Mucosa of descending colon (tissue), 3 donors: ENCODE measurements around the gene FGD5. TPM values are rescaled to one million over a fixed set of nuclear protein-coding genes. Genes with fewer than 3 reads are reported as not detected.

Experiments used
- ATAC-seq: fragments of 200-7000 bp; cut with Tn5 transposase; one replicate; pipeline ENCODE4 v1.9.1; 2020; ENCODE audit warnings: mild to moderate bottlenecking, moderate library complexity
- DNase-seq, 3 donors: peaks; one replicate each; pipeline ENCODE4 v3.0.0-alpha.2; 2020
- H3K36me3 ChIP-seq: fragments of 200-600 bp; one replicate; pipeline ENCODE4 v1.8.0; 2021; ENCODE audit warnings: low read depth, mild to moderate bottlenecking
- H3K4me1 ChIP-seq: fragments of 200-600 bp; one replicate; pipeline ENCODE4 v1.8.0; 2021; ENCODE audit warnings: low read depth, mild to moderate bottlenecking
- H3K4me3 ChIP-seq: fragments of 200-600 bp; one replicate; pipeline ENCODE4 v1.8.0; 2021; ENCODE audit warnings: mild to moderate bottlenecking
- H3K9me3 ChIP-seq: fragments of 200-600 bp; one replicate; pipeline ENCODE4 v1.8.0; 2021; ENCODE audit warnings: mild to moderate bottlenecking
- CTCF ChIP-seq: fragments of 200-600 bp; IDR thresholded peaks from one replicate; pipeline ENCODE4 v1.8.0; 2022; ENCODE audit warnings: antibody characterized with exemption, mild to moderate bottlenecking
- intact Hi-C, 2 donors: fragments of 100-400 bp; cut with DNase I in 1 of 2; cut with micrococcal nuclease in 1 of 2; formaldehyde crosslinking; loops; one replicate each; pipeline versions ENCODE4 v1.11.0 to v1.11.1; 2022; cut with DNase I, micrococcal nuclease
- total RNA-seq, 3 donors: library from RNA; stranded (reverse); fragmentation: NEBNext Ultra II Directional in 2 of 3; extraction: Animal tissue kit (Norgen Biotek cat#: 25700) in 2 of 3; gene quantifications; one replicate each; pipeline versions ENCODE4 v1.2.1 to v1.2.4, GENCODE V29; 2021 to 2023
- donor health status: DM: no; HTN: no; CAD: no; lungs with moderate emphysema.
- donor health status: DM: no; HTN: no; CAD: no.
- donor health status: DM: no; HTN: yes; CAD: no.

Gene FGD5
- total RNA-seq, 3 donors from 2014 or later: 6.1 to 15.1 (median 9.2) TPM

GRCh38 chr3:14935592-14936345 lies 117.0 kb downstream of the FGD5 start:
- peak; percentile 93 for ATAC-seq
- DNase-seq: peak in 1 of 3 donors; percentile 47

GRCh38 chr3:14938954-14939353 lies 120.2 kb downstream of the FGD5 start:
- DNase-seq (no peak), ATAC-seq (no peak)
- peaks cover 24% of the 10 kb centered on the region for H3K4me1 ChIP-seq
- H3K36me3 ChIP-seq: peaks cover 2% of the 10 kb centered on the region
- H3K4me3 ChIP-seq: no peak overlapping the region
- intact Hi-C loops: no loop called here
- H3K9me3 ChIP-seq: no peaks in the 10 kb centered on the region
- TF ChIP-seq CTCF: no peak

More at GRCh38 chr3:14935592-14936345, 117.0 kb downstream of the FGD5 start:
- Histone ChIP-seq H3K9me3 (no peaks in the 10 kb centered on the region), H3K36me3 (no peaks in the 10 kb centered on the region), H3K4me1 (peaks cover 18% of the 10 kb centered on the region), H3K4me3 (no peak overlapping the region)
- intact Hi-C loops: no loop called here
- TF ChIP-seq CTCF: no peak

GRCh38 chr3:14941871-14942270 lies 123.1 kb downstream of the FGD5 start:
- H3K4me1 ChIP-seq: peaks cover 24% of the 10 kb centered on the region
- no peak for DNase-seq
- peaks cover 3% of the 10 kb centered on the region for H3K36me3 ChIP-seq
- ATAC-seq: no peak
- intact Hi-C loops: no loop called here
- TF ChIP-seq CTCF: no peak
- H3K9me3 ChIP-seq: no peaks in the 10 kb centered on the region
- no peak overlapping the region for H3K4me3 ChIP-seq

- peaks cover 17% of the 10 kb centered on the region for H3K4me1 ChIP-seq
- TF ChIP-seq CTCF: no peak
- DNase-seq: no peak
- H3K9me3 ChIP-seq: no peaks in the 10 kb centered on the region
- ATAC-seq: no peak
- peaks cover 3% of the 10 kb centered on the region for H3K36me3 ChIP-seq
- H3K4me3 ChIP-seq: no peak overlapping the region
- intact Hi-C loops: no loop called here
Observed at GRCh38 chr3:14943042-14943441, 124.3 kb downstream of the FGD5 start.

- no peak for TF ChIP-seq CTCF
- DNase-seq (no peak), ATAC-seq (no peak)
- intact Hi-C loops: no loop called here
- H3K9me3 ChIP-seq: no peaks in the 10 kb centered on the region
- H3K4me1 ChIP-seq: peaks cover 24% of the 10 kb centered on the region
- H3K36me3 ChIP-seq: peaks cover 3% of the 10 kb centered on the region
- no peak overlapping the region for H3K4me3 ChIP-seq
Observed at GRCh38 chr3:14946236-14946635, 127.5 kb downstream of the FGD5 start.
